Measurements from ENCODE around the gene MRGPRG.

GRCh38 chr11:3197878-3198528 is 20.6 kb downstream of the MRGPRG start:
- TF ChIP-seq CTCF (IDR thresholded peaks at IDR 0.05; ENCODE audit: low read depth, low read length, poor library complexity, severe bottlenecking) (no peak), EZH2phosphoT487 (IDR thresholded peaks at IDR 0.05; ENCODE audit: borderline replicate concordance, low read length) (no peak)
